Activated CD4-positive, alpha-beta T cell treated with anti-CD3 and anti-CD28 coated beads for 36 hours (primary cell): ENCODE data around the gene AP1G1. TPM values are rescaled to one million over a fixed set of nuclear protein-coding genes. Genes with fewer than 3 reads are reported as not detected.
"Not testable (repeated sequence)": the region's sequence is repeated elsewhere in the genome, so short reads cannot be mapped to it uniquely, and the experiment has no call there.

Experiments used
- ATAC-seq: fragments of 200-7000 bp; cut with Tn5 transposase; one replicate; pipeline ENCODE4 v1.10.0; 2021; ENCODE audit warnings: mild to moderate bottlenecking, moderate library complexity
- CTCF ChIA-PET: fragments of 350-600 bp; sonication (Branson Sonifier 250); formaldehyde crosslinking; loops from one replicate; lab custom pipeline; 2021; ENCODE audit warnings: antibody characterized with exemption; lab: Charles Lee
- POLR2A ChIA-PET: fragments of 350-600 bp; sonication (Branson Sonifier 250); formaldehyde crosslinking; loops from one replicate; lab custom pipeline; 2021; ENCODE audit warnings: antibody characterized with exemption, inconsistent platforms; lab: Charles Lee
- DNase-seq: peaks from one replicate; pipeline ENCODE4 v3.0.0-alpha.2; 2020
- H3K27ac Mint-ChIP-seq: one replicate; pipeline ENCODE4 v1.8.0; 2021; ENCODE audit warnings: mixed read lengths
- H3K27me3 Mint-ChIP-seq: one replicate; pipeline ENCODE4 v1.8.0; 2021; ENCODE audit warnings: mixed read lengths
- H3K36me3 Mint-ChIP-seq: one replicate; pipeline ENCODE4 v1.8.0; 2021; ENCODE audit warnings: low read depth, mixed read lengths
- H3K4me1 Mint-ChIP-seq: one replicate; pipeline ENCODE4 v1.8.0; 2021; ENCODE audit warnings: mixed read lengths
- H3K4me3 Mint-ChIP-seq: one replicate; pipeline ENCODE4 v1.8.0; 2021; ENCODE audit warnings: mild to moderate bottlenecking, moderate library complexity, mixed read lengths
- H3K9me3 Mint-ChIP-seq: one replicate; pipeline ENCODE4 v1.8.0; 2021; ENCODE audit warnings: low read depth, mixed read lengths
- intact Hi-C, 2 experiments: fragments of 100-400 bp; cut with DNase I in 1 of 2; cut with micrococcal nuclease in 1 of 2; formaldehyde crosslinking; loops; one replicate each; pipeline versions ENCODE4 v1.14.2 to v1.15.1; 2022 to 2024; cut with DNase I, micrococcal nuclease
- total RNA-seq, 2 experiments: library from RNA; stranded (reverse); gene quantifications; one replicate each; pipeline ENCODE4 v1.2.3, GENCODE V29; 2021

Gene AP1G1
- total RNA-seq, 2 experiments from 2014 or later = 65.5 to 68.8 TPM

- peaks cover 43% of the 10 kb centered on the region for H3K4me1 Mint-ChIP-seq
- peaks cover 18% of the 10 kb centered on the region for H3K36me3 Mint-ChIP-seq
- H3K4me3 Mint-ChIP-seq = peak within 1 kb of the TSS; percentile 87
- POLR2A ChIA-PET = interaction anchor here (0.6 to 1.0 kb wide), 3 partner anchors 19 to 38 kb away, joined by 3 to 7 read pairs (median 4); no protein-coding TSS in a partner anchor
- no peaks in the 10 kb centered on the region for H3K9me3 Mint-ChIP-seq
- H3K27ac Mint-ChIP-seq = peak within 1 kb of the TSS; percentile 93
- peak; percentile 95 for DNase-seq
- CTCF ChIA-PET = interaction anchor here (0.8 to 2.5 kb wide), 4 partner anchors 34 to 52 kb away, joined by 3 to 12 read pairs (median 4); partner anchors contain the start of gene ZNF821
- intact Hi-C loops = loop anchor here (1.0 to 10.0 kb wide), 10 partner anchors 19 to 361 kb away; partner anchors contain the start of genes IST1 (in 2 of the 2), ZNF821 (in 2 of the 2), DHX38 (in 1 of the 2) and TXNL4B (in 1 of the 2)
- no peaks in the 10 kb centered on the region for H3K27me3 Mint-ChIP-seq
- peak; percentile 82 for ATAC-seq
These were observed 37.2 kb upstream of the AP1G1 start, which contains the start of gene ATXN1L for GRCh38 chr16:71845639-71846430. TSS of gene ATXN1L (plus strand) at chr16:71845976. CDS start at chr16:71849741, 3,765 bp downstream.

- Mint-ChIP-seq H3K36me3 (peaks cover 6% of the 10 kb centered on the region), H3K4me3 (no peak overlapping the region), H3K27me3 (no peaks in the 10 kb centered on the region), H3K27ac (peak overlapping the region; percentile 47), H3K9me3 (no peaks in the 10 kb centered on the region), H3K4me1 (peaks cover 43% of the 10 kb centered on the region)
- DNase-seq = no peak
- POLR2A ChIA-PET = interaction anchor here (1.2 kb wide), 1 partner anchor 35 kb away, joined by 4 read pairs; the partner anchor contains the start of gene AP1G1
- intact Hi-C loops = loop anchor here (2.0 to 10.0 kb wide), 2 partner anchors 27 to 359 kb away; partner anchors contain the start of gene ZNF19 (in 1 of the 2)
- CTCF ChIA-PET = interaction anchor here (0.7 to 2.1 kb wide), 4 partner anchors 10 to 118 kb away, joined by 3 to 6 read pairs (median 4); partner anchors contain the start of gene ZNF821
- ATAC-seq = no peak
These were observed 34.9 kb upstream of the AP1G1 start for GRCh38 chr16:71843572-71843971.

- H3K4me1 Mint-ChIP-seq = peaks cover 21% of the 10 kb centered on the region
- ChIA-PET POLR2A (no interaction called here), CTCF (interaction anchor here (0.6 to 0.7 kb wide), 2 partner anchors 10 to 69 kb away, joined by 3 read pairs; no protein-coding TSS in a partner anchor)
- H3K27me3 Mint-ChIP-seq = no peaks in the 10 kb centered on the region
- ATAC-seq (no peak), DNase-seq (no peak)
- H3K27ac Mint-ChIP-seq = no peak overlapping the region
- no peak overlapping the region for H3K4me3 Mint-ChIP-seq
- intact Hi-C loops = loop anchor here in 1 of 2 experiments (10.0 kb wide), 1 partner anchor 355 kb away; the partner anchor contains the start of gene ZNF19
- no peaks in the 10 kb centered on the region for H3K36me3 Mint-ChIP-seq
- H3K9me3 Mint-ChIP-seq = no peaks in the 10 kb centered on the region
These were observed 31.4 kb upstream of the AP1G1 start for GRCh38 chr16:71840052-71840451.

GRCh38 chr16:71837150-71837549, 28.5 kb upstream of the AP1G1 start:
- Mint-ChIP-seq H3K4me1 (peaks cover 8% of the 10 kb centered on the region), H3K27ac (no peak overlapping the region), H3K4me3 (no peak overlapping the region), H3K9me3 (no peaks in the 10 kb centered on the region), H3K27me3 (no peaks in the 10 kb centered on the region), H3K36me3 (no peaks in the 10 kb centered on the region)
- ATAC-seq (no peak), DNase-seq (no peak)
- ChIA-PET POLR2A (no interaction called here), CTCF (no interaction called here)
- intact Hi-C loops = no loop called here

GRCh38 chr16:71834291-71834690, 25.7 kb upstream of the AP1G1 start:
- Mint-ChIP-seq H3K27me3 (no peaks in the 10 kb centered on the region), H3K36me3 (no peaks in the 10 kb centered on the region), H3K4me3 (no peak overlapping the region), H3K9me3 (no peaks in the 10 kb centered on the region), H3K27ac (no peak overlapping the region), H3K4me1 (peaks cover 8% of the 10 kb centered on the region)
- DNase-seq = no peak
- ATAC-seq = no peak
- CTCF ChIA-PET = interaction anchor here (1.0 to 1.4 kb wide), 3 partner anchors 8 to 56 kb away, joined by 3 read pairs; no protein-coding TSS in a partner anchor
- POLR2A ChIA-PET = no interaction called here
- intact Hi-C loops = no loop called here

GRCh38 chr16:71832112-71832511, 23.5 kb upstream of the AP1G1 start:
- ATAC-seq, H3K36me3 Mint-ChIP-seq, H3K4me1 Mint-ChIP-seq, H3K27me3 Mint-ChIP-seq, POLR2A ChIA-PET, H3K4me3 Mint-ChIP-seq, intact Hi-C loops, H3K27ac Mint-ChIP-seq, H3K9me3 Mint-ChIP-seq, DNase-seq: not testable (repeated sequence)
- CTCF ChIA-PET = interaction anchor here (0.5 to 0.6 kb wide), 2 partner anchors 26 to 100 kb away, joined by 3 read pairs; no protein-coding TSS in a partner anchor

- CTCF ChIA-PET = interaction anchor here (0.5 to 0.6 kb wide), 2 partner anchors 26 to 101 kb away, joined by 3 read pairs; no protein-coding TSS in a partner anchor
- H3K9me3 Mint-ChIP-seq, intact Hi-C loops, H3K36me3 Mint-ChIP-seq, H3K27me3 Mint-ChIP-seq, H3K27ac Mint-ChIP-seq, H3K4me3 Mint-ChIP-seq, POLR2A ChIA-PET, H3K4me1 Mint-ChIP-seq: not testable (repeated sequence)
- peak; percentile 79 for ATAC-seq
- peak; percentile 43 for DNase-seq
These were observed 23.1 kb upstream of the AP1G1 start for GRCh38 chr16:71831698-71832097.

- peak; percentile 55 for ATAC-seq
- CTCF ChIA-PET = interaction anchor here (0.6 kb wide), 3 partner anchors 9 to 47 kb away, joined by 3 read pairs; no protein-coding TSS in a partner anchor
These were observed 21.7 kb upstream of the AP1G1 start for GRCh38 chr16:71830359-71830758.

GRCh38 chr16:71826533-71827017, 17.9 kb upstream of the AP1G1 start:
- CTCF ChIA-PET = interaction anchor here (0.8 to 1.5 kb wide), 3 partner anchors 13 to 63 kb away, joined by 3 to 5 read pairs (median 3); partner anchors contain the start of gene AP1G1
- DNase-seq (no peak), ATAC-seq (no peak)
- no peaks in the 10 kb centered on the region for H3K9me3 Mint-ChIP-seq
- peaks cover 7% of the 10 kb centered on the region for H3K4me1 Mint-ChIP-seq
- H3K27me3 Mint-ChIP-seq = no peaks in the 10 kb centered on the region
- H3K4me3 Mint-ChIP-seq = no peak overlapping the region
- peaks cover 6% of the 10 kb centered on the region for H3K36me3 Mint-ChIP-seq
- intact Hi-C loops = no loop called here
- POLR2A ChIA-PET = no interaction called here
- no peak overlapping the region for H3K27ac Mint-ChIP-seq

More at GRCh38 chr16:71830359-71830758, 21.7 kb upstream of the AP1G1 start:
- no peak overlapping the region for H3K4me3 Mint-ChIP-seq
- H3K27ac Mint-ChIP-seq = no peak overlapping the region
- intact Hi-C loops = no loop called here
- H3K36me3 Mint-ChIP-seq = peaks cover 6% of the 10 kb centered on the region
- POLR2A ChIA-PET = interaction anchor here (0.6 kb wide), 2 partner anchors 42 to 74 kb away, joined by 3 to 8 read pairs; no protein-coding TSS in a partner anchor
- no peaks in the 10 kb centered on the region for H3K9me3 Mint-ChIP-seq
- H3K4me1 Mint-ChIP-seq = peaks cover 12% of the 10 kb centered on the region
- no peak for DNase-seq
- H3K27me3 Mint-ChIP-seq = no peaks in the 10 kb centered on the region

GRCh38 chr16:71817155-71817500, 8.5 kb upstream of the AP1G1 start:
- H3K36me3 Mint-ChIP-seq, ATAC-seq, H3K9me3 Mint-ChIP-seq, DNase-seq, POLR2A ChIA-PET, H3K27me3 Mint-ChIP-seq: not testable (repeated sequence)
- Mint-ChIP-seq H3K4me3 (peak overlapping the region; percentile 35), H3K27ac (peak overlapping the region; percentile 93), H3K4me1 (peaks cover 21% of the 10 kb centered on the region)
- CTCF ChIA-PET = interaction anchor here (1.0 kb wide), 2 partner anchors 22 to 32 kb away, joined by 3 read pairs; no protein-coding TSS in a partner anchor
- intact Hi-C loops = loop anchor here (2.0 kb wide), 3 partner anchors 26 to 78 kb away; partner anchors contain the start of gene IST1 (in 1 of the 2)
